A549 (cell line): ENCODE data around the gene PRR5. TPM values are rescaled to one million over a fixed set of nuclear protein-coding genes. Genes with fewer than 3 reads are reported as not detected.

Source experiments
- ATAC-seq, 2 experiments: fragments of 200-7000 bp in 1 of 2; fragments of >200 bp in 1 of 2; cut with Nextera tagmentation in 1 of 2; cut with Tn5 transposase in 1 of 2; 3 replicates each; pipeline versions ENCODE4 v1.8.0 to v1.9.1; 2018 to 2020; ENCODE audit warnings: mild to moderate bottlenecking in 1 of 2, moderate library complexity in 1 of 2
- CTCF ChIA-PET: fragments of 300-600 bp; sonication (Branson Sonifier 250); formaldehyde crosslinking; extraction: SDS; loops from one replicate; lab custom pipeline; 2021; ENCODE audit warnings: antibody characterized with exemption, inconsistent platforms; lab: Yijun Ruan, JAX
- POLR2A ChIA-PET: fragments of 350-600 bp; formaldehyde crosslinking; extraction: SDS; loops from one replicate; lab custom pipeline; 2021; ENCODE audit warnings: antibody characterized with exemption, inconsistent platforms; lab: Yijun Ruan, JAX
- DNase-seq, 2 experiments: peaks; one replicate each; pipeline versions ENCODE4 v3.0.0 to v3.0.0-alpha.2; 2011 to 2016; ENCODE audit warnings: low read depth in 1 of 2, low spot score in 1 of 2
- FAIRE-seq: peaks from 2 replicates; lab custom pipeline; 2011; peaks lifted over from hg19 to GRCh38; lab: Jason Lieb, UNC
- H3K27ac ChIP-seq, 2 experiments: fragments of >200 bp; sonication (Bioruptor Twin); formaldehyde crosslinking; 3 replicates each; pipeline ENCODE4 v1.5.1; 2016 to 2017
- H3K4me1 ChIP-seq: fragments of >200 bp; sonication (Bioruptor Twin); formaldehyde crosslinking; 3 replicates; pipeline ENCODE4 v1.6.1; 2016
- H3K4me2 ChIP-seq: fragments of >200 bp; sonication (Bioruptor Twin); formaldehyde crosslinking; 3 replicates; pipeline ENCODE4 v1.6.1; 2016
- H3K4me3 ChIP-seq: fragments of >200 bp; sonication (Bioruptor Twin); formaldehyde crosslinking; 3 replicates; pipeline ENCODE4 v1.5.1; 2016
- H3K9me3 ChIP-seq: fragments of >200 bp; sonication (Bioruptor Twin); formaldehyde crosslinking; 3 replicates; pipeline ENCODE4 v1.6.1; 2016
- ATOH8 ChIP-seq: fragments of 250-450 bp; sonication (Bioruptor Pico); IDR thresholded peaks from 2 replicates; pipeline ENCODE4 v1.5.0; 2020; ENCODE audit warnings: low read depth, mild to moderate bottlenecking, moderate library complexity
- CBX2 ChIP-seq: fragments of 200-600 bp; sonication (generic); IDR thresholded peaks from 2 replicates; pipeline ENCODE4 v1.6.1; 2016; ENCODE audit warnings: low read depth, mild to moderate bottlenecking, borderline replicate concordance
- CHD2 ChIP-seq: fragments of 150-350 bp; IDR thresholded peaks from 2 replicates; pipeline ENCODE4 v1.6.1; 2014; ENCODE audit warnings: low read length; ENCODE audit not compliant: partially characterized antibody
- CHD4 ChIP-seq: fragments of 200-600 bp; sonication (generic); IDR thresholded peaks from 2 replicates; pipeline ENCODE4 v1.6.1; 2016; ENCODE audit warnings: antibody characterized with exemption, mild to moderate bottlenecking, borderline replicate concordance
- CTCF ChIP-seq: fragments of >200 bp; sonication (Bioruptor Twin); formaldehyde crosslinking; IDR thresholded peaks from 3 replicates; pipeline ENCODE4 v1.5.1; 2016
- ESRRA ChIP-seq: fragments of 150-350 bp; IDR thresholded peaks from 2 replicates; pipeline ENCODE4 v1.6.1; 2014; ENCODE audit warnings: mild to moderate bottlenecking, low read length, borderline replicate concordance
- FOXS1 ChIP-seq: fragments of 250-450 bp; sonication (Bioruptor Pico); IDR thresholded peaks from 2 replicates; pipeline ENCODE4 v1.5.0; 2020; ENCODE audit warnings: mild to moderate bottlenecking, moderate library complexity
- HES2 ChIP-seq: fragments of >200 bp; sonication (Bioruptor Twin); formaldehyde crosslinking; IDR thresholded peaks from 2 replicates; pipeline ENCODE4 v1.6.1; 2016
- JUNB ChIP-seq: fragments of >200 bp; sonication (Bioruptor Twin); formaldehyde crosslinking; IDR thresholded peaks from 2 replicates; pipeline ENCODE4 v1.6.1; 2016
- MAX ChIP-seq: IDR thresholded peaks from 2 replicates; pipeline ENCODE4 v1.6.1; 2012
- NPAS2 ChIP-seq: fragments of 250-450 bp; sonication (Bioruptor Pico); IDR thresholded peaks from 2 replicates; pipeline ENCODE4 v1.8.0; 2022; ENCODE audit warnings: mild to moderate bottlenecking, moderate library complexity, borderline replicate concordance
- PBX3 ChIP-seq: IDR thresholded peaks from 2 replicates; pipeline ENCODE4 v1.6.1; 2012
- RARB ChIP-seq: fragments of 250-450 bp; sonication (Bioruptor Pico); IDR thresholded peaks from 2 replicates; pipeline ENCODE4 v1.8.0; 2021; ENCODE audit warnings: mild to moderate bottlenecking, moderate library complexity
- RFX5 ChIP-seq: fragments of 450-650 bp; IDR thresholded peaks from 2 replicates; pipeline ENCODE4 v1.7.1; 2014; ENCODE audit warnings: antibody characterized with exemption, mild to moderate bottlenecking, moderate library complexity
- SREBF2 ChIP-seq: fragments of 450-650 bp; IDR thresholded peaks from 2 replicates; pipeline ENCODE4 v1.6.1; 2014; ENCODE audit warnings: mild to moderate bottlenecking, moderate library complexity
- TFCP2L1 ChIP-seq: fragments of 250-450 bp; sonication (Bioruptor Pico); IDR thresholded peaks from 2 replicates; pipeline ENCODE4 v1.5.0; 2021; ENCODE audit warnings: mild to moderate bottlenecking
- USF2 ChIP-seq: fragments of 450-650 bp; IDR thresholded peaks from 2 replicates; pipeline ENCODE4 v1.6.1; 2014; ENCODE audit warnings: antibody characterized with exemption
- ZFP36 ChIP-seq: fragments of 450-650 bp; IDR thresholded peaks from 2 replicates; pipeline ENCODE4 v1.6.1; 2014; ENCODE audit warnings: borderline replicate concordance; ENCODE audit not compliant: partially characterized antibody
- ZNF302 ChIP-seq: fragments of 250-450 bp; sonication (Bioruptor Pico); IDR thresholded peaks from 2 replicates; pipeline ENCODE4 v1.9.0; 2021; ENCODE audit warnings: inconsistent platforms, mild to moderate bottlenecking, moderate library complexity
- ZSCAN20 ChIP-seq: fragments of 250-450 bp; sonication (Bioruptor Pico); IDR thresholded peaks from 2 replicates; pipeline ENCODE4 v1.8.0; 2022; ENCODE audit warnings: mild to moderate bottlenecking, moderate library complexity
- WGBS: methylation state at CpG from one replicate; pipeline ENCODE4 v1.1.6; 2017; ENCODE audit errors: missing lambda C conversion rate; 5-methylcytosine and 5-hydroxymethylcytosine counted together
- polyA plus RNA-seq, 4 experiments: library from polyadenylated mRNA; depleted of rRNA in 3 of 4; stranded (reverse); fragments of >200 nt; fragmentation: RNase III in 1 of 4; extraction: RNeasy Plus Mini Kit Qiagen cat#74134 plus additional on column Dnase treatment in 1 of 4; gene quantifications; 2 replicates in 3 of 4; 3 replicates in 1 of 4; pipeline ENCODE4 v1.2.3, GENCODE V29; 2011 to 2017

PRR5 gene
- polyA plus RNA-seq, 2 of the 4 experiments (the other 2 are of a cell fraction): 7.1 to 19.5 TPM

GRCh38 chr22:44691796-44692661 is 10.0 kb upstream of the PRR5 start:
- ChIA-PET POLR2A (no interaction called here), CTCF (interaction anchor here (3.0 to 7.0 kb wide), 2 partner anchors 7 to 43 kb away, joined by 15 to 55 read pairs; no protein-coding TSS in a partner anchor)
- TF ChIP-seq ZNF302 (no peak), CHD4 (no peak), MAX (no peak), CBX2 (no peak), TFCP2L1 (CRISPR knock-in tag) (no peak), PBX3 (no peak), CHD2 (no peak), ESRRA (no peak), CTCF (no peak), USF2 (no peak), HES2 (no peak), ATOH8 (CRISPR knock-in tag) (no peak), ZFP36 (no peak), JUNB (no peak)
- 78% methylated on average over 19 of the region's 24 CpGs for WGBS
- 0 out of 6 replicates have a peak, but pooled peaks of 1 of the 2 experiments have one; percentile 17 for ATAC-seq
- H3K4me2 ChIP-seq: no peak overlapping the region
- H3K4me1 ChIP-seq: peaks cover 10% of the 10 kb centered on the region
- DNase-seq: no peak
- no peak for FAIRE-seq
- H3K9me3 ChIP-seq: no peaks in the 10 kb centered on the region
- no peak overlapping the region for H3K4me3 ChIP-seq
- no peak overlapping the region for H3K27ac ChIP-seq

GRCh38 chr22:44692662-44693007 is 9.4 kb upstream of the PRR5 start:
- 100% methylated on average over 5 of the region's 11 CpGs for WGBS
- ChIA-PET POLR2A (no interaction called here), CTCF (interaction anchor here (3.0 to 7.0 kb wide), 2 partner anchors 8 to 43 kb away, joined by 15 to 55 read pairs; no protein-coding TSS in a partner anchor)
- TF ChIP-seq FOXS1 (CRISPR knock-in tag) (no peak), PBX3 (no peak), CHD2 (no peak), SREBF2 (no peak), RARB (CRISPR knock-in tag) (no peak), RFX5 (no peak), TFCP2L1 (CRISPR knock-in tag) (no peak), NPAS2 (CRISPR knock-in tag) (no peak), ZSCAN20 (no peak), CBX2 (no peak)
- Histone ChIP-seq H3K4me1 (peaks cover 10% of the 10 kb centered on the region), H3K27ac (no peak overlapping the region), H3K4me3 (no peak overlapping the region), H3K9me3 (no peaks in the 10 kb centered on the region), H3K4me2 (no peak overlapping the region)
- ATAC-seq (no peak), DNase-seq (no peak), FAIRE-seq (no peak)
